Right lobe of liver (tissue), 4 donors: ENCODE results near the gene MMP15.
"Not testable (repeated sequence)": the region's sequence is repeated elsewhere in the genome, so short reads cannot be mapped to it uniquely, and the experiment has no call there.

ENCODE experiments used
- POLR2A ChIP-seq: fragments of 450-650 bp; IDR thresholded peaks from one replicate; pipeline ENCODE4 v1.6.1; 2017; ENCODE audit warnings: antibody characterized with exemption, mild to moderate bottlenecking
- TF ChIP-seq, protein P1 (sequence below), 4 donors: fragments of 200-600 bp in 3 of 4; fragments of 450-650 bp in 1 of 4; IDR thresholded peaks; one replicate each; pipeline versions ENCODE4 v1.5.1 to v1.8.0; 2016 to 2022; ENCODE audit warnings: antibody characterized with exemption in 4 of 4, mild to moderate bottlenecking in 2 of 4
- donor health status: DM: no; HTN: no; CAD: no.
- donor health status: DM: no; HTN: no; CAD: no.
- donor health status: DM: no; HTN: yes; CAD: no.

- TF ChIP-seq, protein P1, sequence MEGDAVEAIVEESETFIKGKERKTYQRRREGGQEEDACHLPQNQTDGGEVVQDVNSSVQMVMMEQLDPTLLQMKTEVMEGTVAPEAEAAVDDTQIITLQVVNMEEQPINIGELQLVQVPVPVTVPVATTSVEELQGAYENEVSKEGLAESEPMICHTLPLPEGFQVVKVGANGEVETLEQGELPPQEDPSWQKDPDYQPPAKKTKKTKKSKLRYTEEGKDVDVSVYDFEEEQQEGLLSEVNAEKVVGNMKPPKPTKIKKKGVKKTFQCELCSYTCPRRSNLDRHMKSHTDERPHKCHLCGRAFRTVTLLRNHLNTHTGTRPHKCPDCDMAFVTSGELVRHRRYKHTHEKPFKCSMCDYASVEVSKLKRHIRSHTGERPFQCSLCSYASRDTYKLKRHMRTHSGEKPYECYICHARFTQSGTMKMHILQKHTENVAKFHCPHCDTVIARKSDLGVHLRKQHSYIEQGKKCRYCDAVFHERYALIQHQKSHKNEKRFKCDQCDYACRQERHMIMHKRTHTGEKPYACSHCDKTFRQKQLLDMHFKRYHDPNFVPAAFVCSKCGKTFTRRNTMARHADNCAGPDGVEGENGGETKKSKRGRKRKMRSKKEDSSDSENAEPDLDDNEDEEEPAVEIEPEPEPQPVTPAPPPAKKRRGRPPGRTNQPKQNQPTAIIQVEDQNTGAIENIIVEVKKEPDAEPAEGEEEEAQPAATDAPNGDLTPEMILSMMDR (IDR thresholded peaks at IDR 0.05): not testable (repeated sequence)
- TF ChIP-seq POLR2A: not testable (repeated sequence)
Observed at GRCh38 chr16:58090396-58090795, 64.8 kb downstream of the MMP15 start.
